Measurements from ENCODE around the gene RPS6KA2.
A peak's percentile ranks its signal among the peaks of the same experiment; 100 is the strongest.

The RPS6KA2 gene

GRCh38 chr6:166422201-166422940 is 204.7 kb downstream of the RPS6KA2 start:
- no peak for DNase-seq (ENCODE audit: low read depth, low spot score)

GRCh38 chr6:166420351-166420750 is 206.7 kb downstream of the RPS6KA2 start:
- DNase-seq (ENCODE audit: low read depth, low spot score) = no peak

- no peak for DNase-seq (ENCODE audit: low read depth, low spot score)
Observed at GRCh38 chr6:166419717-166420116, 207.3 kb downstream of the RPS6KA2 start.

GRCh38 chr6:166419286-166419685 is 207.8 kb downstream of the RPS6KA2 start:
- no peak for DNase-seq (ENCODE audit: low read depth, low spot score)

- no peak for DNase-seq (ENCODE audit: low read depth, low spot score)
Observed at GRCh38 chr6:166418691-166419143, 208.3 kb downstream of the RPS6KA2 start.

GRCh38 chr6:166417285-166417691 is 209.8 kb downstream of the RPS6KA2 start:
- DNase-seq (ENCODE audit: low read depth, low spot score) = no peak

GRCh38 chr6:166415833-166416347 is 211.2 kb downstream of the RPS6KA2 start:
- DNase-seq (ENCODE audit: low read depth, low spot score) = no peak

GRCh38 chr6:166415306-166415705 is 211.7 kb downstream of the RPS6KA2 start:
- no peak for DNase-seq (ENCODE audit: low read depth, low spot score)

- no peak for DNase-seq (ENCODE audit: low read depth, low spot score)
Observed at GRCh38 chr6:166413491-166413951, 213.5 kb downstream of the RPS6KA2 start.

GRCh38 chr6:166412911-166413384 is 214.1 kb downstream of the RPS6KA2 start:
- no peak for DNase-seq (ENCODE audit: low read depth, low spot score)

GRCh38 chr6:166412156-166412910 is 214.7 kb downstream of the RPS6KA2 start:
- no peak for DNase-seq (ENCODE audit: low read depth, low spot score)

GRCh38 chr6:166411721-166412151 is 215.3 kb downstream of the RPS6KA2 start:
- DNase-seq (ENCODE audit: low read depth, low spot score) = no peak

GRCh38 chr6:166411271-166411670 is 215.8 kb downstream of the RPS6KA2 start:
- DNase-seq (ENCODE audit: low read depth, low spot score) = no peak

- no peak for DNase-seq (ENCODE audit: low read depth, low spot score)
Observed at GRCh38 chr6:166410426-166410935, 216.6 kb downstream of the RPS6KA2 start.

- DNase-seq (ENCODE audit: low read depth, low spot score) = no peak
Observed at GRCh38 chr6:166408936-166409755, 217.9 kb downstream of the RPS6KA2 start.

- no peak for DNase-seq (ENCODE audit: low read depth, low spot score)
Observed at GRCh38 chr6:166406197-166406596, 220.9 kb downstream of the RPS6KA2 start.

- no peak for DNase-seq (ENCODE audit: low read depth, low spot score)
Observed at GRCh38 chr6:166405386-166405785, 221.7 kb downstream of the RPS6KA2 start.

GRCh38 chr6:166402582-166403277 is 224.3 kb downstream of the RPS6KA2 start:
- DNase-seq (ENCODE audit: low read depth, low spot score) = no peak

GRCh38 chr6:166400649-166401250 is 226.3 kb downstream of the RPS6KA2 start:
- DNase-seq (ENCODE audit: low read depth, low spot score) = peak; percentile 74

- no peak for DNase-seq (ENCODE audit: low read depth, low spot score)
Observed at GRCh38 chr6:166400181-166400580, 226.9 kb downstream of the RPS6KA2 start.

Measured in ELF-1 (cell line).